Liver (tissue), 3 donors: Measurements from ENCODE around the gene MAPRE3.

ENCODE experiments used
- ATF3 ChIP-seq: IDR thresholded peaks from 2 replicates; pipeline ENCODE4 v1.6.1; 2016; ENCODE audit warnings: antibody characterized with exemption
- CTCF ChIP-seq: fragments of 150-350 bp; IDR thresholded peaks from 2 replicates; pipeline ENCODE4 v1.5.1; 2017; ENCODE audit warnings: improper control_type of control experiment, low read depth, low read length; ENCODE audit not compliant: missing input control
- GABPA ChIP-seq, 2 donors: IDR thresholded peaks in 1 of 2; conservative IDR thresholded peaks in 1 of 2; 2 replicates each; pipeline ENCODE4 v1.6.1; 2016; ENCODE audit warnings: antibody characterized with exemption in 2 of 2, mild to moderate bottlenecking in 1 of 2, moderate library complexity in 1 of 2
- HNF4G ChIP-seq: IDR thresholded peaks from 2 replicates; pipeline ENCODE4 v1.6.1; 2016; ENCODE audit warnings: antibody characterized with exemption
- JUND ChIP-seq, 2 donors: IDR thresholded peaks; 2 replicates each; pipeline ENCODE4 v1.6.1; 2016; ENCODE audit warnings: antibody characterized with exemption in 2 of 2
- MAX ChIP-seq: IDR thresholded peaks from 2 replicates; pipeline ENCODE4 v1.6.1; 2016; ENCODE audit warnings: antibody characterized with exemption
- RAD21 ChIP-seq, 2 donors: IDR thresholded peaks; 2 replicates each; pipeline ENCODE4 v1.6.1; 2016; ENCODE audit warnings: antibody characterized with exemption in 2 of 2, mild to moderate bottlenecking in 2 of 2
- RXRA ChIP-seq, 2 donors: IDR thresholded peaks; 2 replicates each; pipeline ENCODE4 v1.6.1; 2017 to 2018; ENCODE audit warnings: antibody characterized with exemption in 2 of 2, mild to moderate bottlenecking in 1 of 2
- SP1 ChIP-seq: IDR thresholded peaks from 2 replicates; pipeline ENCODE4 v1.6.1; 2018; ENCODE audit warnings: antibody characterized with exemption, mild to moderate bottlenecking
- TAF1 ChIP-seq: conservative IDR thresholded peaks from 2 replicates; pipeline ENCODE4 v1.6.1; 2016; ENCODE audit warnings: antibody characterized with exemption, mild to moderate bottlenecking
- YY1 ChIP-seq: IDR thresholded peaks from 2 replicates; pipeline ENCODE4 v1.6.1; 2016; ENCODE audit warnings: antibody characterized with exemption, mild to moderate bottlenecking
- donor health status: healthy.
- donor health status: healthy.

GRCh38 chr2:26934985-26935384 is 35.5 kb upstream of the MAPRE3 start:
- no peak for TF ChIP-seq CTCF
- no peak for TF ChIP-seq JUND (IDR thresholded peaks at IDR 0.05)
- no peak for TF ChIP-seq RAD21 (IDR thresholded peaks at IDR 0.05)
- no peak for TF ChIP-seq GABPA (IDR thresholded peaks at IDR 0.05 in 1 of 2, conservative IDR thresholded peaks at IDR 0.05 in 1 of 2)
- no peak for TF ChIP-seq ATF3
- TF ChIP-seq YY1, result no peak
- TF ChIP-seq MAX, result no peak
- TF ChIP-seq TAF1, result no peak
- no peak for TF ChIP-seq HNF4G
- no peak for TF ChIP-seq RXRA (IDR thresholded peaks at IDR 0.05)
- TF ChIP-seq SP1, result no peak
